Measurements from ENCODE around the gene GJC1. TPM values are rescaled to one million over a fixed set of nuclear protein-coding genes. Genes with fewer than 3 reads are reported as not detected.

Gene GJC1
- total and polyA plus RNA-seq, 2 donors (not counting 3 experiments of a cell fraction or from before 2014, with no cell fraction given): 13.8 to 39.7 TPM

- no peaks in the 10 kb centered on the region for H3K9me3 ChIP-seq (replicated peaks; ENCODE audit: control insufficient read depth, insufficient read depth, low read length)
- FAIRE-seq (no peak), DNase-seq (ENCODE audit: low read depth, low spot score) (no peak)
- H3K79me2 ChIP-seq (ENCODE audit: control insufficient read depth, insufficient read depth, low read length): no peaks in the 10 kb centered on the region
- H3K9ac ChIP-seq (replicated peaks; ENCODE audit: extremely low read depth, insufficient read depth, low read length): no peak overlapping the region
- H3K27ac ChIP-seq (ENCODE audit: insufficient read depth, low read depth, low read length): no peak overlapping the region
- no peak overlapping the region for H3K4me3 ChIP-seq (replicated peaks in 1 of 3; ENCODE audit: insufficient read depth in 1 of 3, low read depth in 1 of 3, low read length in 3 of 3)
- intact Hi-C loops (cut with micrococcal nuclease): no loop called here
- H3K4me2 ChIP-seq (ENCODE audit: insufficient read depth, low read length): no peak overlapping the region
- ChIA-PET POLR2A (no interaction called here), CTCF (interaction anchor here (1.5 to 1.7 kb wide), 2 partner anchors 12 to 44 kb away, joined by 4 to 5 read pairs; no protein-coding TSS in a partner anchor)
- BruUV-seq (replicated peaks): no TSS peak
- no peaks in the 10 kb centered on the region for H4K20me1 ChIP-seq (replicated peaks; ENCODE audit: control insufficient read depth, extremely low read depth, insufficient read depth, low read length)
- H3K36me3 ChIP-seq (ENCODE audit: control insufficient read depth in 2 of 2, extremely low read depth in 1 of 2, insufficient read depth in 2 of 2, low read length in 2 of 2): peaks cover 26 to 32% of the 10 kb centered on the region in 2 experiments
- dilution Hi-C loops (cut with MboI; ENCODE audit: extremely low pct_ligation_motif_present, low sequenced_read_pairs): no loop called here
- H3K9me1 ChIP-seq (replicated peaks; ENCODE audit: control insufficient read depth, extremely low read depth, insufficient read depth, low read length): no peaks in the 10 kb centered on the region
- TF ChIP-seq MYC (IDR thresholded peaks at IDR 0.05; ENCODE audit: low read depth, low read length): no peak
- no peak for TF ChIP-seq GATA2 (IDR thresholded peaks at IDR 0.05; ENCODE audit: insufficient read depth, insufficient read length, low read depth, low read length)
- TF ChIP-seq POLR2AphosphoS5 (IDR thresholded peaks at IDR 0.05; ENCODE audit: insufficient read depth, low read depth, low read length): no peak
- no peak for TF ChIP-seq JUN (IDR thresholded peaks at IDR 0.05; ENCODE audit: borderline replicate concordance, insufficient read depth, insufficient read length, low read depth)
- no peak for TF ChIP-seq FOS (IDR thresholded peaks at IDR 0.05; ENCODE audit: borderline replicate concordance, insufficient read depth, low read length)
- no peak for TF ChIP-seq CTCF (IDR thresholded peaks at IDR 0.05; ENCODE audit: extremely low read depth in 1 of 2, insufficient read depth in 1 of 2, low read depth in 1 of 2, low read length in 2 of 2)
- no peak for TF ChIP-seq EZH2 (IDR thresholded peaks at IDR 0.05; ENCODE audit: borderline replicate concordance, low read depth, low read length, severe bottlenecking)
- no peak for TF ChIP-seq MAX (IDR thresholded peaks at IDR 0.05; ENCODE audit: insufficient read depth, insufficient read length)
- TF ChIP-seq POLR2A (IDR thresholded peaks at IDR 0.05; ENCODE audit: low read depth, low read length): no peak
- no peak overlapping the region for H2AFZ ChIP-seq (ENCODE audit: low read depth, low read length)
- no peaks in the 10 kb centered on the region for H3K27me3 ChIP-seq (ENCODE audit: control insufficient read depth in 2 of 2, insufficient read depth in 2 of 2, low read length in 2 of 2)
- H3K4me1 ChIP-seq (ENCODE audit: control insufficient read depth, extremely low read depth, insufficient read depth, low read length): peaks cover 20% of the 10 kb centered on the region
These were observed 45.7 kb upstream of the GJC1 start for GRCh38 chr17:44875761-44876160.
